ENCODE results near the gene CYP21A2. TPM values are rescaled to one million over a fixed set of nuclear protein-coding genes. Genes with fewer than 3 reads are reported as not detected.
A peak's percentile ranks its signal among the peaks of the same experiment; 100 is the strongest.

The CYP21A2 gene
- total and polyA plus RNA-seq, 2 of the 8 experiments (the other 6 are each of a cell fraction or from before 2014, with no cell fraction given): 0.22 to 0.23 TPM

DNA sequence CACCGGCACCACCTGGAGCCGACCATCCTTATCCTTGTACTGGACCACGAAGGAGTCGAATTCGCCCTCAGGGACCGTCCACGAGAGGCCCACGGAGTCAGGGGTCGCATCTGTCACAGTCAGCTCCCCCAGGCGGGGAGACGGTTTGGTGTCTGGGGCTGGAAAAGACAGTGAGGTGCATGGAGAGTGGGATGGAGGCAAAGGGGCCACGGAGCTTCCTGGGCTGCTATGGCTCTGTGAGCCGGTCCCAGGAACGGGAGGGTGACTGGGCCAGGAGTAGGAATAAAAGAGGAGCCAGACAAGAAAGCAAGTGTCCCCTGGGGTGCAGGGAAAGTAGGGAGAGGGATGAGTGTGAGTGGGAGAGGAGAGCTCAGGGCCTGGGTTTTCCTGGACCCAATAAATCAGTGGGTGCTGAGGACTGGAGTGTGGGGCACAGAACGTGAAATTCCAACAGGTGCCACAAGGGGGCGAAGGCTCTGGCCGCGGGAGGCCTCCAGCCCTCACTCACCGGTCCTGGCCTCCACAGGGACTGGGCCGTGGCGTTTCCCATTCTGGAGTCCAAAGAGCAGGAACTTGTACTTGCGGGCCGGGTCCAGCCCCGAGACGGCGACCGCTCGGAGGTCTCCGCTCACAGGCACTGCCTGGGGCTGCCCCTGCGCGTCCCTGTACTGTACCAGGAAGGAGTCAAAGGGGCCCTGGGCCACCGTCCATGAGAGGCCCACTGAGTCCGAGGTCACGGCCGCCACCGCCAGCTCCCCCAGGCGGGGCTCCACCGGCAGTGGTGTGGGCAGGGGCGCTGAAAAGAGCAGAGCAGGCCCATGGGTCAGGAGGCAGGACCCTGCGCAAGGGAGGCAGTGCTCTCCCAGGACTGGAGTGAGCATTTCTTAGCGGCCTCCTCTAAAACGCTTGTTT, 9.9 kb downstream of the CYP21A2 start:
- no peaks in the 10 kb centered on the region for H3K36me3 ChIP-seq (ENCODE audit: control insufficient read depth in 2 of 4, insufficient read depth in 4 of 4, low read length in 3 of 4)
- no peak overlapping the region; the same call in 1 of the 2 replicates for H2AFZ ChIP-seq (ENCODE audit: low read length)
- no peak overlapping the region for H3K27ac ChIP-seq (ENCODE audit: low read depth, low read length)
- no peaks in the 10 kb centered on the region for H4K20me1 ChIP-seq (replicated peaks in 1 of 2; ENCODE audit: control insufficient read depth in 1 of 2, insufficient read depth in 2 of 2, low read length in 2 of 2)
- peak overlapping the region; percentile 72; the same call in 1 of the 2 replicates for H2BK15ac ChIP-seq (ENCODE audit: low read length)
- no peak overlapping the region for H3K56ac ChIP-seq (replicated peaks; ENCODE audit: insufficient read length, low read depth, low read length)
- H3K4ac ChIP-seq (replicated peaks; ENCODE audit: insufficient read length, low read depth, low read length): no peak overlapping the region
- H2BK120ac ChIP-seq (replicated peaks; ENCODE audit: low read depth, low read length): no peak overlapping the region
- no peaks in the 10 kb centered on the region for H3K27me3 ChIP-seq (replicated peaks in 1 of 4; ENCODE audit: control insufficient read depth in 3 of 4, extremely low read depth in 1 of 4, insufficient read depth in 3 of 4, low read length in 3 of 4)
- no peaks in the 10 kb centered on the region for H3K79me1 ChIP-seq (ENCODE audit: low read depth, low read length)
- H3K4me3 ChIP-seq (ENCODE audit: extremely low read depth in 1 of 4, insufficient read depth in 2 of 4, low read depth in 3 of 4, low read length in 4 of 4): no peak overlapping the region
- H4K8ac ChIP-seq (ENCODE audit: extremely low read depth, insufficient read depth, low read length): peak overlapping the region; percentile 60
- H3K23ac ChIP-seq (ENCODE audit: insufficient read length): no peak overlapping the region
- ChIA-PET POLR2A (ENCODE audit: partially characterized antibody) (interaction anchor here (1.2 to 3.1 kb wide), 3 partner anchors 28 to 77 kb away, joined by 3 to 14 read pairs (median 4); partner anchors contain the start of gene DXO), CTCF (ENCODE audit: partially characterized antibody) (interaction anchor here (0.5 to 4.9 kb wide), 32 partner anchors 9 to 1511 kb away, joined by 3 to 38 read pairs (median 5); partner anchors contain the start of genes CFB, CYP21A2 and DXO)
- peak overlapping the region; percentile 17; the same call in 1 of the 2 replicates for H2BK12ac ChIP-seq (ENCODE audit: low read depth, low read length)
- H3K4me2 ChIP-seq (ENCODE audit: insufficient read depth in 1 of 2, low read depth in 2 of 2, low read length in 2 of 2): no peak overlapping the region
- H3K23me2 ChIP-seq (ENCODE audit: low read depth, low read length): peaks cover 1% of the 10 kb centered on the region; the same call in 1 of the 2 replicates
- H2BK20ac ChIP-seq (ENCODE audit: low read length): no peak overlapping the region
- no peak overlapping the region for H2AK5ac ChIP-seq (ENCODE audit: low read depth, low read length)
- no peak overlapping the region for H4K91ac ChIP-seq (replicated peaks; ENCODE audit: insufficient read length, low read length)
- peak; percentile 65 for FAIRE-seq
- 73% methylated on average over 40 of the region's 42 CpGs; no CpG with 5 or more reads in 1 of the 2 experiments for WGBS, 2 experiments (ENCODE audit: extremely low coverage in 1 of 2, insufficient coverage in 1 of 2, insufficient read length in 1 of 2, insufficient replicate concordance in 2 of 2, low coverage in 1 of 2, low lambda C conversion rate in 2 of 2, missing lambda C conversion rate in 1 of 2)
- H2BK5ac ChIP-seq (ENCODE audit: low read depth, low read length): no peak overlapping the region
- no peak overlapping the region for H3K14ac ChIP-seq (ENCODE audit: insufficient read length)
- no peak overlapping the region for H3K9ac ChIP-seq (replicated peaks in 1 of 4; ENCODE audit: extremely low read depth in 1 of 4, low read depth in 3 of 4, low read length in 3 of 4)
- H3K18ac ChIP-seq (ENCODE audit: extremely low read depth, low read length): no peak overlapping the region
- no peaks in the 10 kb centered on the region for H3K9me3 ChIP-seq (ENCODE audit: insufficient read depth in 2 of 2, low read depth in 1 of 2, low read length in 1 of 2)
- H3K79me2 ChIP-seq (ENCODE audit: control insufficient read depth in 1 of 2, insufficient read depth in 2 of 2, low read length in 2 of 2): no peaks in the 10 kb centered on the region
- peak; percentile 31 to 97 for DNase-seq (ENCODE audit: low read depth in 1 of 2, low spot score in 2 of 2)
- peaks cover 0 to 7% (median 4%) of the 10 kb centered on the region in 4 experiments; a peak in 4 of 7 replicates for H3K4me1 ChIP-seq (replicated peaks in 1 of 4; ENCODE audit: control insufficient read depth in 3 of 4, insufficient read depth in 4 of 4, low read length in 3 of 4)
- H4K5ac ChIP-seq (ENCODE audit: insufficient read length, low read depth, low read length): no peak overlapping the region
- TF ChIP-seq EZH2 (IDR thresholded peaks at IDR 0.05; ENCODE audit: low read depth, low read length, severe bottlenecking) (no peak), MAFK (IDR thresholded peaks at IDR 0.05; ENCODE audit: low read depth, low read length) (no peak), BRCA1 (IDR thresholded peaks at IDR 0.05; ENCODE audit: low read depth, low read length) (no peak), POLR2A (IDR thresholded peaks at IDR 0.05; ENCODE audit: control extremely low read depth in 1 of 2, low read depth in 2 of 2, low read length in 2 of 2) (no peak), EGR1 (IDR thresholded peaks at IDR 0.05; ENCODE audit: borderline replicate concordance, low read depth, low read length) (no peak), TEAD4 (IDR thresholded peaks at IDR 0.05; ENCODE audit: low read depth, low read length) (peak; percentile 78), CHD1 (IDR thresholded peaks at IDR 0.05; ENCODE audit: low read depth, low read length) (no peak), GABPA (IDR thresholded peaks at IDR 0.05; ENCODE audit: borderline replicate concordance, insufficient read depth, low read length) (peak; percentile 77), TAF1 (IDR thresholded peaks at IDR 0.05; ENCODE audit: low read depth, low read length) (no peak), RAD21 (IDR thresholded peaks at IDR 0.05 in 1 of 2, conservative IDR thresholded peaks at IDR 0.05 in 1 of 2; ENCODE audit: low read depth in 2 of 2, low read length in 2 of 2) (peak; percentile 60 to 74), CREB1 (IDR thresholded peaks at IDR 0.05) (0 out of 2 replicates have a peak, but pooled peaks have one; percentile 30), ASH2L (IDR thresholded peaks at IDR 0.05; ENCODE audit: low read length) (peak; percentile 16)
